ENCODE measurements around the gene PRKAR1B. TPM values are rescaled to one million over a fixed set of nuclear protein-coding genes. Genes with fewer than 3 reads are reported as not detected.

The PRKAR1B gene
- total RNA-seq, 1 experiment from 2014 or later: 43.3 TPM

DNA sequence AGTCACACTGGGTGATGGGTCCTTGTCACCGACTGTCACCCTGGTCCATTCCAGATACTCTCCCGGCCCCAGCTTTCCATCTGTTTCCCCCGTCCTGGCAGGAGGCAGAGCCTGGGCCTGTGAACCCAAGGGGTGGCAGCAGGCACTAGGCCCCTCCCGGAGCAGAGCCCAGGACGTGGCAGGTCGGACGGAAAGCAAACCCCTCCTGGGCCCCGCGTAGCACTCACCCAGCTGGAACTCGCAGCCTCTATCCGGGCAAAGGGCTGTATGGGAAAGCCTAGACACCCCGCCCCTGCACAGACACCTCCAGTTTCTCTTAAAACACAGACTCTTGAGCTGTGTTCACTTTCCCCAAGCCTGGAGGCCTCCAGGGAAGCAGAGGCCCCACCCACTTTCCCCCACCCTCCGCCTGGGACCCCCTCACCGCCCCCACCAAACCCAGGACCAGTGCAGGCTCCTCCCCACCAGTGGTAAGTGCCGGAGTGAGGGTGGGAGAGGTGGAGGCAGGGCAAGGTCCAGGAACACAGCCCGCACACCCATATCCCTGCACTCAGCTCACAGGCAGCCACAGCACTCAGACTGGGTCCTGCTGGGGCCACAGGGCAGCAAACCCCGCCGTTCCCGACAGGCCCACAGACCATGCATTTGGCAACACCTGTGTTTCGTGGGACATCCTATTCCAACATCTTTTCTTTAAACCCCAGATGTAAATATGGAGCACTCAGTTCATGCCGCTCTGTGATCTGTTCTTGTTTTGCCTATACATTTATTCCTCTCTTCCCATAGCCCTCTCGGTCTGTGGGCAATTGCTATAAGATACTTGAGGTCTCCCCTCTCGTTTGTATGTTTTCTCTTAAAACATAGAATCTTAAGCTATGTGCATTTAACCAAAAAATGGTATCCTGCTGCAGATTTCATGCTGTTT is 109.2 kb downstream of the PRKAR1B start:
- peaks cover 8 to 36% (median 23%) of the 10 kb centered on the region in 3 experiments for H3K36me3 Mint-ChIP-seq (ENCODE audit: insufficient read depth in 1 of 3, low read depth in 3 of 3)
- no peak overlapping the region for H3K23ac ChIP-seq (ENCODE audit: insufficient read length, low read depth, low read length)
- no peak overlapping the region; the same call in 1 of the 2 replicates for H3K14ac ChIP-seq (ENCODE audit: insufficient read depth, low read length)
- H3K9me3 ChIP-seq (ENCODE audit: control insufficient read depth, low read depth, low read length): peaks cover 6% of the 10 kb centered on the region
- no peak overlapping the region for H3K4me3 Mint-ChIP-seq
- H3K56ac ChIP-seq (ENCODE audit: insufficient read length, low read depth, low read length): no peak overlapping the region
- no peak overlapping the region for H4K91ac ChIP-seq (ENCODE audit: insufficient read length, low read depth, low read length)
- H3K18ac ChIP-seq (ENCODE audit: insufficient read length, low read depth, low read length): no peak overlapping the region
- H3T11ph ChIP-seq (ENCODE audit: low read length): no peak overlapping the region
- no peak overlapping the region for H2BK12ac ChIP-seq (ENCODE audit: insufficient read length, low read depth, low read length)
- no peak overlapping the region for H3K4me2 ChIP-seq (ENCODE audit: insufficient read depth, insufficient read length, low read length)
- no peak overlapping the region for H4K5ac ChIP-seq (ENCODE audit: insufficient read length, low read depth, low read length)
- TF ChIP-seq CTCF (conservative IDR thresholded peaks at IDR 0.05): no peak
- H3K27me3 Mint-ChIP-seq (ENCODE audit: low read depth): no peaks in the 10 kb centered on the region
- no peak overlapping the region for H2AFZ ChIP-seq (ENCODE audit: low read length)
- H2BK120ac ChIP-seq (ENCODE audit: low read depth, low read length, poor library complexity, severe bottlenecking): no peak overlapping the region
- H3K4ac ChIP-seq (ENCODE audit: low read depth, low read length): no peak overlapping the region
- no peaks in the 10 kb centered on the region for H3K79me1 ChIP-seq (ENCODE audit: insufficient read depth, low read depth, low read length, poor library complexity, severe bottlenecking)
- no peak overlapping the region for H3K9ac ChIP-seq (ENCODE audit: extremely low read depth, insufficient read length, low read length)
- no peak for DNase-seq
- H3K4me1 Mint-ChIP-seq: peaks cover 19 to 33% of the 10 kb centered on the region in 2 experiments
- no peaks in the 10 kb centered on the region for H3K79me2 ChIP-seq (ENCODE audit: insufficient read depth, low read length)
- H2BK5ac ChIP-seq (ENCODE audit: insufficient read length, low read length): no peak overlapping the region
- no peak overlapping the region for H2BK15ac ChIP-seq (ENCODE audit: low read depth, low read length)
- no peaks in the 10 kb centered on the region for H3K23me2 ChIP-seq (ENCODE audit: insufficient read length, low read depth, low read length, poor library complexity, severe bottlenecking)
- WGBS (ENCODE audit: extremely low coverage, insufficient read length, low lambda C conversion rate): no CpG with 5 or more reads among the region's 23 CpGs
- no peaks in the 10 kb centered on the region for H3K4me1 ChIP-seq (ENCODE audit: insufficient read depth, low read length)
- no peak overlapping the region for H4K8ac ChIP-seq (replicated peaks; ENCODE audit: insufficient read length, low read depth, low read length)
- H3K27me3 ChIP-seq (ENCODE audit: insufficient read depth, low read length): no peaks in the 10 kb centered on the region
- peak overlapping the region in 1 of 3 experiments; percentile 0; a peak in 1 of 7 replicates for H3K27ac Mint-ChIP-seq
- H2BK20ac ChIP-seq (ENCODE audit: low read depth, low read length, poor library complexity, severe bottlenecking): no peak overlapping the region
- H3K9me3 Mint-ChIP-seq: peaks cover 17 to 27% of the 10 kb centered on the region in 2 experiments
- H2AK5ac ChIP-seq (ENCODE audit: insufficient read length, low read length): no peak overlapping the region
- H4K20me1 ChIP-seq (ENCODE audit: control insufficient read depth, insufficient read depth, insufficient read length): no peaks in the 10 kb centered on the region
- no peak overlapping the region for H3K27ac ChIP-seq (ENCODE audit: insufficient read length, low read depth, low read length)
